Ishikawa (cell line): ENCODE measurements around the gene BOD1L2.

Experiments
- CEBPB ChIP-seq: IDR thresholded peaks from 2 replicates; pipeline ENCODE4 v1.6.1; 2012
- CREB1 ChIP-seq: IDR thresholded peaks from 2 replicates; pipeline ENCODE4 v1.6.1; 2012; ENCODE audit warnings: low read depth
- EGR1 ChIP-seq: IDR thresholded peaks from 2 replicates; pipeline ENCODE4 v1.6.1; 2012
- EP300 ChIP-seq: IDR thresholded peaks from 2 replicates; pipeline ENCODE4 v1.6.1; 2012; ENCODE audit warnings: borderline replicate concordance
- FOXM1 ChIP-seq: IDR thresholded peaks from 2 replicates; pipeline ENCODE4 v1.6.1; 2012; ENCODE audit warnings: low read depth, borderline replicate concordance
- MAX ChIP-seq: IDR thresholded peaks from 2 replicates; pipeline ENCODE4 v1.6.1; 2012
- NFIC ChIP-seq: IDR thresholded peaks from 2 replicates; pipeline ENCODE4 v1.6.1; 2012
- RAD21 ChIP-seq: IDR thresholded peaks from 2 replicates; pipeline ENCODE4 v1.6.1; 2012; ENCODE audit warnings: low read depth
- REST ChIP-seq: IDR thresholded peaks from 2 replicates; pipeline ENCODE4 v1.6.1; 2012; ENCODE audit warnings: low read depth, mild to moderate bottlenecking
- TAF1 ChIP-seq: IDR thresholded peaks from 2 replicates; pipeline ENCODE4 v1.6.1; 2012; ENCODE audit warnings: low read depth, mild to moderate bottlenecking
- TCF12 ChIP-seq: IDR thresholded peaks from 2 replicates; pipeline ENCODE4 v1.6.1; 2012; ENCODE audit warnings: low read depth
- TEAD4 ChIP-seq: IDR thresholded peaks from 2 replicates; pipeline ENCODE4 v1.6.1; 2012
- USF1 ChIP-seq: IDR thresholded peaks from 2 replicates; pipeline ENCODE4 v1.6.1; 2012
- YY1 ChIP-seq: IDR thresholded peaks from 2 replicates; pipeline ENCODE4 v1.6.1; 2012; ENCODE audit warnings: low read depth
- ZBTB7A ChIP-seq: IDR thresholded peaks from 2 replicates; pipeline ENCODE4 v1.6.1; 2012; ENCODE audit warnings: low read depth

The BOD1L2 gene

GRCh38 chr18:57149531-57149930 lies 2.6 kb downstream of the BOD1L2 start:
- no peak for TF ChIP-seq NFIC
- no peak for TF ChIP-seq FOXM1
- TF ChIP-seq YY1: no peak
- no peak for TF ChIP-seq RAD21
- TF ChIP-seq TAF1: no peak
- no peak for TF ChIP-seq TCF12
- no peak for TF ChIP-seq REST
- TF ChIP-seq EP300: no peak
- TF ChIP-seq CREB1: no peak
- TF ChIP-seq ZBTB7A: no peak
- no peak for TF ChIP-seq CEBPB
- TF ChIP-seq EGR1: no peak
- TF ChIP-seq USF1: no peak
- no peak for TF ChIP-seq MAX
- TF ChIP-seq TEAD4: no peak

- no peak for TF ChIP-seq EGR1
- TF ChIP-seq TCF12: no peak
- no peak for TF ChIP-seq USF1
- no peak for TF ChIP-seq REST
- no peak for TF ChIP-seq FOXM1
- no peak for TF ChIP-seq NFIC
- TF ChIP-seq TAF1: no peak
- TF ChIP-seq RAD21: no peak
- TF ChIP-seq ZBTB7A: no peak
- no peak for TF ChIP-seq MAX
- TF ChIP-seq YY1: no peak
- no peak for TF ChIP-seq CREB1
- no peak for TF ChIP-seq CEBPB
- TF ChIP-seq EP300: no peak
- no peak for TF ChIP-seq TEAD4
Measured at GRCh38 chr18:57150081-57150480, 3.2 kb downstream of the BOD1L2 start.

- TF ChIP-seq EGR1 (no peak), FOXM1 (no peak), TCF12 (no peak), USF1 (no peak), TAF1 (no peak), MAX (no peak), RAD21 (no peak), EP300 (no peak), CREB1 (no peak), REST (no peak), TEAD4 (no peak), NFIC (no peak), YY1 (no peak), CEBPB (no peak), ZBTB7A (no peak)
Measured at GRCh38 chr18:57150828-57151227, 3.9 kb downstream of the BOD1L2 start.
